Measurements from ENCODE around the gene HECW1. TPM values are rescaled to one million over a fixed set of nuclear protein-coding genes. Genes with fewer than 3 reads are reported as not detected.

HECW1 gene
- total RNA-seq, 2 experiments from 2014 or later: not detected

DNA sequence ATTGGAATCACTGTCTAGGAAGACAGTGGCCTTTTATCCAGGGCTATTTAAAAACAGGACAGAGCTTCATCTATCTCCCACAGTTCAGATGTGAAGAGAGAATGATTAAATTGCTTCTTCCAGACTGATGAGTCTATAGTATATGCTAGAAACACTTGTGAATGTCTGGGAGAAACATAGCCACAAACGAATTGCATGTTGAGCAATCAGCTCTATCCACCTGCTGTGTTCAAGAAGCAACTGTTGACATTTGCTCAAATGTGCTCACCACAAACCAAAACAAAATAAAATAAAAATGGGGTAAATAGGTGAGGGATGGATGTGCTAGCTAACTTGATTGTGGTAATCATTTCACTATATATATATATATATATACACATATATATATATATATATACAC lies 195.1 kb downstream of the HECW1 start:
- CTCF ChIA-PET: no interaction called here

DNA sequence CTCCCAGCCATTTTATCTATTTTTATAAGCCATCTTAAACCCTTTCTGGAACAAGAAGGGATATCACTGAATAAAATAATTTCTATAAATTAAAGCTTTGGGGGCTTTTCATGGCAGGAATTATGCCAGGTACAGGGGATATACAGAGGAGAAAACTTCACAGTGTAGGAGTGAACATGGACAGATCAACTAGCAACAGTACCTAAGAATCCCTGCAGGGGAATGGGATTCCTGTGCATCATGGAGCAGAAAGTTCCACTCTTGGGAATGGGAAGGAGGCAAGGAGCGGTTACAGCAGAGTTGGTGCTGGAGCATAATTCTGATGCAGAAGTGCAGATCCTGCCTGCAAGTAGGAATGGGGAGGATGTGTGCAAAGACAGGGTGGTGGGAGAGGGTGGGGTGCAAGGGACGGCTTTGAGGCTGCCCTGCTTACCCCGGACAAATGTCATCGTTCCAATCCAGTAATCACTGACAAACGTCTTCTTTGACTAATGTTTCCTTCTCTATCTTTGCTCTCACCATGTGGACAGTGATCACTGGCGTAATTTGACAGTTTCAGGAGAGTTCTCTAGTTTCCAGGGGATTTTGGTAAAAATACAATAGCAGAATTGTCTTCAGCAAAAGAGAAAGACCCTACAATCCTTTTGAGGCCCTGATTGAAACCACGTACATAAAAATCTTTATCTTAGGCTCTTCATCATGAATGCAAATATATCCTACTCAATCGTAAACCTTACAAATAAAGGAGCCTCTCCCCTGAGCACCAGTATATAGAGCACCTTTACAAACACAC lies 196.7 kb downstream of the HECW1 start:
- TF ChIP-seq, protein P1, sequence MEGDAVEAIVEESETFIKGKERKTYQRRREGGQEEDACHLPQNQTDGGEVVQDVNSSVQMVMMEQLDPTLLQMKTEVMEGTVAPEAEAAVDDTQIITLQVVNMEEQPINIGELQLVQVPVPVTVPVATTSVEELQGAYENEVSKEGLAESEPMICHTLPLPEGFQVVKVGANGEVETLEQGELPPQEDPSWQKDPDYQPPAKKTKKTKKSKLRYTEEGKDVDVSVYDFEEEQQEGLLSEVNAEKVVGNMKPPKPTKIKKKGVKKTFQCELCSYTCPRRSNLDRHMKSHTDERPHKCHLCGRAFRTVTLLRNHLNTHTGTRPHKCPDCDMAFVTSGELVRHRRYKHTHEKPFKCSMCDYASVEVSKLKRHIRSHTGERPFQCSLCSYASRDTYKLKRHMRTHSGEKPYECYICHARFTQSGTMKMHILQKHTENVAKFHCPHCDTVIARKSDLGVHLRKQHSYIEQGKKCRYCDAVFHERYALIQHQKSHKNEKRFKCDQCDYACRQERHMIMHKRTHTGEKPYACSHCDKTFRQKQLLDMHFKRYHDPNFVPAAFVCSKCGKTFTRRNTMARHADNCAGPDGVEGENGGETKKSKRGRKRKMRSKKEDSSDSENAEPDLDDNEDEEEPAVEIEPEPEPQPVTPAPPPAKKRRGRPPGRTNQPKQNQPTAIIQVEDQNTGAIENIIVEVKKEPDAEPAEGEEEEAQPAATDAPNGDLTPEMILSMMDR (IDR thresholded peaks at IDR 0.05): no peak
- H3K4me1 Mint-ChIP-seq (ENCODE audit: low read depth): peaks cover 15% of the 10 kb centered on the region
- no peak for DNase-seq
- no peak for ATAC-seq
- no peak overlapping the region for H3K27ac Mint-ChIP-seq
- POLR2A ChIA-PET: no interaction called here
- H3K27me3 Mint-ChIP-seq: peaks cover 2% of the 10 kb centered on the region
- CTCF ChIA-PET: no interaction called here
- intact Hi-C loops (cut with micrococcal nuclease): no loop called here
- no peak overlapping the region for H3K4me3 Mint-ChIP-seq
- no peaks in the 10 kb centered on the region for H3K9me3 Mint-ChIP-seq
- no peaks in the 10 kb centered on the region for H3K36me3 Mint-ChIP-seq (ENCODE audit: low read depth)

More for the DNA sequence above, 195.1 kb downstream of the HECW1 start:
- H3K27ac Mint-ChIP-seq: no peak overlapping the region
- TF ChIP-seq, protein P1 (IDR thresholded peaks at IDR 0.05): no peak
- no peak overlapping the region for H3K4me3 Mint-ChIP-seq
- ATAC-seq (no peak), DNase-seq (no peak)
- no peaks in the 10 kb centered on the region for H3K9me3 Mint-ChIP-seq
- intact Hi-C loops (cut with micrococcal nuclease): no loop called here
- H3K27me3 Mint-ChIP-seq: peaks cover 2% of the 10 kb centered on the region
- peaks cover 25% of the 10 kb centered on the region for H3K4me1 Mint-ChIP-seq (ENCODE audit: low read depth)
- no peaks in the 10 kb centered on the region for H3K36me3 Mint-ChIP-seq (ENCODE audit: low read depth)
- POLR2A ChIA-PET: no interaction called here

DNA sequence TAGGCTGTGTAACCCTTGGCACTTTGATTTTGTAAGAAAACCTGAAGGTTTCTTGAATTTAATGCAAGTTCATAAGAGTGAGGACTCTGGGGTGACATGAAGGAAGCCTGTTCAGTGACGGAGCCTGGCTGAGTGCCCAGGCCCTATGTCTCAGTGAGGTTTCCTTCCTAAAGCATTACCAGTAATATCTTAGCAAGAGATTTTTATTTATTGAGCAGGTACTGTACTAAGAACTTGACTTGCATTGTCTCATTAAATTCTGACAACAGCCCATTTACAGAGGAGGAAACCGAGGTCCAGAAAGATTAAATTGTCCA lies 197.2 kb downstream of the HECW1 start:
- intact Hi-C loops (cut with micrococcal nuclease): no loop called here
- CTCF ChIA-PET: no interaction called here
- no peaks in the 10 kb centered on the region for H3K9me3 Mint-ChIP-seq

DNA sequence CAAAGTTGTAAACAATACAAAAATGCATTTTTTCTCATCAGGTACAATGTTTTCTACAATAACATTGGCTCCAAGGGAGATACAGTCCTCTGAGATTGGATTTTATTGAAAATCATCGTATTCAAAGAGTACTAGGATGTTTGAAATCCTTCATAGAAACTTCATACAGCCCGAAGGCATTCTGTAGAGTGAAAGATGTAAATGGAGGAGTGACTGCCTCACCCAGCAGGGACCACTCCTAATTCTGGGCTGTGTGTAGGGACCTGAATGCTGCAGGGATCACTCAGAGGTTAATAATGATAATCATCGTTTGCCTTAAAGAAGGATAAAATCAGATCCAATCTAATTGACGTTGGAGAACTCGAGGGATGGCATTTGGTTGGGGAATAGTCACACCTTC lies 198.6 kb downstream of the HECW1 start:
- no peaks in the 10 kb centered on the region for H3K36me3 Mint-ChIP-seq (ENCODE audit: low read depth)
- ChIA-PET POLR2A (no interaction called here), CTCF (no interaction called here)
- TF ChIP-seq, protein P1 (IDR thresholded peaks at IDR 0.05): no peak
- no peak for ATAC-seq
- intact Hi-C loops (cut with micrococcal nuclease): no loop called here
- H3K27me3 Mint-ChIP-seq: peaks cover 2% of the 10 kb centered on the region
- H3K4me3 Mint-ChIP-seq: no peak overlapping the region
- no peak overlapping the region for H3K27ac Mint-ChIP-seq
- DNase-seq: no peak
- no peaks in the 10 kb centered on the region for H3K9me3 Mint-ChIP-seq
- H3K4me1 Mint-ChIP-seq (ENCODE audit: low read depth): peaks cover 16% of the 10 kb centered on the region

More for the DNA sequence above, 197.2 kb downstream of the HECW1 start:
- ATAC-seq (no peak), DNase-seq (no peak)
- H3K4me1 Mint-ChIP-seq (ENCODE audit: low read depth): peaks cover 19% of the 10 kb centered on the region
- no peak overlapping the region for H3K27ac Mint-ChIP-seq
- TF ChIP-seq, protein P1 (IDR thresholded peaks at IDR 0.05): no peak
- peaks cover 2% of the 10 kb centered on the region for H3K27me3 Mint-ChIP-seq
- no peak overlapping the region for H3K4me3 Mint-ChIP-seq
- no peaks in the 10 kb centered on the region for H3K36me3 Mint-ChIP-seq (ENCODE audit: low read depth)
- POLR2A ChIA-PET: no interaction called here

DNA sequence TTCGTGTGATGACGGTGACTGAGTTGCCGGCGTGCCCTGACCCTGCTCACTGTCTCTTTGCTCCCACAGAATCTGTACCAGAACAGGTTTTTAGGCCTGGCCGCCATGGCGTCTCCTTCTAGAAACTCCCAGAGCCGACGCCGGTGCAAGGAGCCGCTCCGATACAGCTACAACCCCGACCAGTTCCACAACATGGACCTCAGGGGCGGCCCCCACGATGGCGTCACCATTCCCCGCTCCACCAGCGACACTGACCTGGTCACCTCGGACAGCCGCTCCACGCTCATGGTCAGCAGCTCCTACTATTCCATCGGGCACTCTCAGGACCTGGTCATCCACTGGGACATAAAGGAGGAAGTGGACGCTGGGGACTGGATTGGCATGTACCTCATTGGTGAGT lies 199.2 kb downstream of the HECW1 start:
- H3K9me3 Mint-ChIP-seq: no peaks in the 10 kb centered on the region
- no peak for ATAC-seq
- no peak for DNase-seq
- peaks cover 3% of the 10 kb centered on the region for H3K27me3 Mint-ChIP-seq
- TF ChIP-seq, protein P1 (IDR thresholded peaks at IDR 0.05): no peak
- intact Hi-C loops (cut with micrococcal nuclease): no loop called here
- no peak overlapping the region for H3K4me3 Mint-ChIP-seq
- peaks cover 16% of the 10 kb centered on the region for H3K4me1 Mint-ChIP-seq (ENCODE audit: low read depth)
- H3K27ac Mint-ChIP-seq: no peak overlapping the region
- POLR2A ChIA-PET: no interaction called here
- CTCF ChIA-PET: no interaction called here
- H3K36me3 Mint-ChIP-seq (ENCODE audit: low read depth): no peaks in the 10 kb centered on the region

Measured in activated CD8-positive, alpha-beta T cell treated with anti-CD3 and anti-CD28 coated beads for 36 hours (primary cell).